ENCODE results near the gene BLID. TPM values are rescaled to one million over a fixed set of nuclear protein-coding genes. Genes with fewer than 3 reads are reported as not detected.
A peak's percentile ranks its signal among the peaks of the same experiment; 100 is the strongest.

The BLID gene
- polyA plus RNA-seq, 1 donor (not counting 4 experiments of a cell fraction or from before 2014, with no cell fraction given): 0.18 TPM

GRCh38 chr11:122101625-122102291 is 14.3 kb downstream of the BLID start:
- FAIRE-seq (peak; percentile 83), DNase-seq (ENCODE audit: low read depth, low spot score) (no peak)
- Histone ChIP-seq H3K9me1 (ENCODE audit: control insufficient read depth, extremely low read depth, insufficient read depth, low read length) (no peaks in the 10 kb centered on the region), H3K27me3 (ENCODE audit: control insufficient read depth, extremely low read depth, insufficient read depth, low read length) (no peaks in the 10 kb centered on the region), H4K20me1 (ENCODE audit: control insufficient read depth, extremely low read depth, insufficient read depth, low read length) (no peaks in the 10 kb centered on the region), H3K4me1 (ENCODE audit: control insufficient read depth, extremely low read depth, insufficient read depth, low read length) (peaks cover 72% of the 10 kb centered on the region), H3K9me3 (ENCODE audit: control insufficient read depth, low read depth, low read length) (no peaks in the 10 kb centered on the region), H3K36me3 (ENCODE audit: control insufficient read depth in 2 of 2, extremely low read depth in 1 of 2, insufficient read depth in 2 of 2, low read length in 2 of 2) (peaks cover under 1 to 1% of the 10 kb centered on the region in 2 experiments), H3K9ac (ENCODE audit: control insufficient read depth, extremely low read depth, insufficient read depth, low read length) (peak overlapping the region; percentile 52), H2AFZ (ENCODE audit: control insufficient read depth, low read length) (no peak overlapping the region), H3K4me2 (ENCODE audit: control insufficient read depth, extremely low read depth, insufficient read depth, low read depth, low read length) (peak overlapping the region; percentile 77), H3K27ac (ENCODE audit: control insufficient read depth, insufficient read depth, low read length) (peak overlapping the region; percentile 37), H3K79me2 (ENCODE audit: control insufficient read depth, insufficient read depth, low read length) (peaks cover 33% of the 10 kb centered on the region), H3K4me3 (ENCODE audit: control insufficient read depth in 2 of 3, extremely low read depth in 1 of 3, insufficient read depth in 2 of 3, low read depth in 1 of 3, low read length in 3 of 3) (peak overlapping the region in 2 of 3 experiments; percentile 58 to 82)
- dilution Hi-C loops (cut with MboI; ENCODE audit: extremely low pct_ligation_motif_present, low sequenced_read_pairs): no loop called here
- TF ChIP-seq CTCF (optimal IDR thresholded peaks at IDR 0.05 in 1 of 3, IDR thresholded peaks at IDR 0.05 in 1 of 3, conservative IDR thresholded peaks at IDR 0.05 in 1 of 3; ENCODE audit: extremely low read depth in 1 of 3, insufficient read depth in 2 of 3, low read length in 3 of 3) (peak; percentile 34 to 74 (median 55)), EZH2 (IDR thresholded peaks at IDR 0.05; ENCODE audit: low read length) (no peak)

DNA sequence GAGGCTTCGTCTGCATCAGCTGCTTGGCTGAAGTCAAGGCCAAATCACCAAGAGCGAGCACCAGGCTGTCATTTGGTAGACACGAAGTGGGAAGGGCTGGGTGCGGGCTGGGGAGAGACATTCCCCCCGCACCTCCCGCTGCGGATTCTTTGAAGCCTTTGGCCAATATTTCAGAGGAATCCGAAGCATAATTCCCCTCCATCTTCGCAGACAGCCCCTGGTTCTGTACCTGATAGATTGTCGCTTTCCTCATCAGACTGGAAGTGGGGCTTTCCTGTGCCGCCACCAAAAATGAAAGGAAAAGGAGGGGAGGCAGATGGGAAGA is 15.3 kb downstream of the BLID start:
- no peaks in the 10 kb centered on the region for H3K27me3 ChIP-seq (ENCODE audit: control insufficient read depth, extremely low read depth, insufficient read depth, low read length)
- H4K20me1 ChIP-seq (ENCODE audit: control insufficient read depth, extremely low read depth, insufficient read depth, low read length): no peaks in the 10 kb centered on the region
- H3K4me2 ChIP-seq (ENCODE audit: control insufficient read depth, extremely low read depth, insufficient read depth, low read depth, low read length): peak overlapping the region; percentile 77
- H3K27ac ChIP-seq (ENCODE audit: control insufficient read depth, insufficient read depth, low read length): peak overlapping the region; percentile 37
- peaks cover 75% of the 10 kb centered on the region for H3K4me1 ChIP-seq (ENCODE audit: control insufficient read depth, extremely low read depth, insufficient read depth, low read length)
- H3K36me3 ChIP-seq (ENCODE audit: control insufficient read depth in 2 of 2, extremely low read depth in 1 of 2, insufficient read depth in 2 of 2, low read length in 2 of 2): peaks cover 1 to 3% of the 10 kb centered on the region in 2 experiments
- FAIRE-seq: no peak
- H2AFZ ChIP-seq (ENCODE audit: control insufficient read depth, low read length): no peak overlapping the region
- H3K4me3 ChIP-seq (ENCODE audit: control insufficient read depth in 2 of 3, extremely low read depth in 1 of 3, insufficient read depth in 2 of 3, low read depth in 1 of 3, low read length in 3 of 3): peak overlapping the region in 2 of 3 experiments; percentile 58 to 82
- H3K9me1 ChIP-seq (ENCODE audit: control insufficient read depth, extremely low read depth, insufficient read depth, low read length): no peaks in the 10 kb centered on the region
- no peak for TF ChIP-seq CTCF (optimal IDR thresholded peaks at IDR 0.05 in 1 of 3, IDR thresholded peaks at IDR 0.05 in 1 of 3, conservative IDR thresholded peaks at IDR 0.05 in 1 of 3; ENCODE audit: extremely low read depth in 1 of 3, insufficient read depth in 2 of 3, low read length in 3 of 3)
- no peak for DNase-seq (ENCODE audit: low read depth, low spot score)
- peaks cover 44% of the 10 kb centered on the region for H3K79me2 ChIP-seq (ENCODE audit: control insufficient read depth, insufficient read depth, low read length)
- H3K9me3 ChIP-seq (ENCODE audit: control insufficient read depth, low read depth, low read length): no peaks in the 10 kb centered on the region
- peak overlapping the region; percentile 52 for H3K9ac ChIP-seq (ENCODE audit: control insufficient read depth, extremely low read depth, insufficient read depth, low read length)
- dilution Hi-C loops (cut with MboI; ENCODE audit: extremely low pct_ligation_motif_present, low sequenced_read_pairs): no loop called here

Data from keratinocyte (primary cell).